Endodermal cell (in vitro differentiated cells): Measurements from ENCODE around the gene ABHD14A. TPM values are rescaled to one million over a fixed set of nuclear protein-coding genes. Genes with fewer than 3 reads are reported as not detected.

Experiments
- DNase-seq: peaks from one replicate; pipeline ENCODE4 v3.0.0-alpha.2; 2017
- H3K27ac ChIP-seq: 2 replicates; pipeline ENCODE4 v1.5.1; 2013; ENCODE audit warnings: mild to moderate bottlenecking, low read depth, low read length, moderate library complexity
- H3K27me3 ChIP-seq: 2 replicates; pipeline ENCODE4 v1.6.1; 2013; ENCODE audit warnings: mild to moderate bottlenecking, low read length, moderate library complexity; ENCODE audit not compliant: insufficient read depth, control insufficient read depth, poor library complexity, severe bottlenecking
- H3K36me3 ChIP-seq: 2 replicates; pipeline ENCODE4 v1.7.0; 2013; ENCODE audit warnings: mild to moderate bottlenecking, low read length, moderate library complexity; ENCODE audit not compliant: control insufficient read depth, insufficient read depth
- H3K4me1 ChIP-seq: one replicate; pipeline ENCODE4 v1.7.0; 2013; ENCODE audit warnings: low read length; ENCODE audit not compliant: control insufficient read depth, insufficient read depth
- H3K4me3 ChIP-seq: 2 replicates; pipeline ENCODE4 v1.5.1; 2013; ENCODE audit warnings: mild to moderate bottlenecking, low read length, moderate library complexity
- H3K9ac ChIP-seq: 2 replicates; pipeline ENCODE4 v1.6.1; 2013; ENCODE audit warnings: mild to moderate bottlenecking, low read length, moderate library complexity; ENCODE audit not compliant: poor library complexity, severe bottlenecking; ENCODE audit errors: extremely low read depth
- H3K9me3 ChIP-seq: 2 replicates; pipeline ENCODE4 v1.6.1; 2013; ENCODE audit warnings: mild to moderate bottlenecking, low read length, moderate library complexity; ENCODE audit not compliant: control insufficient read depth
- H3K27ac Mint-ChIP-seq: 2 replicates; pipeline ENCODE4 v1.8.0; 2020; ENCODE audit warnings: mixed read lengths
- H3K27me3 Mint-ChIP-seq: 2 replicates; pipeline ENCODE4 v1.8.0; 2021; ENCODE audit warnings: mild to moderate bottlenecking, mixed read lengths; ENCODE audit not compliant: insufficient read depth
- H3K36me3 Mint-ChIP-seq: 2 replicates; pipeline ENCODE4 v1.8.0; 2020; ENCODE audit warnings: low read depth, mixed read lengths
- H3K4me1 Mint-ChIP-seq: 2 replicates; pipeline ENCODE4 v1.8.0; 2020; ENCODE audit warnings: mixed read lengths
- H3K4me3 Mint-ChIP-seq: 2 replicates; pipeline ENCODE4 v1.8.0; 2020; ENCODE audit warnings: mild to moderate bottlenecking, moderate library complexity, mixed read lengths
- H3K9me3 Mint-ChIP-seq: 2 replicates; pipeline ENCODE4 v1.8.0; 2020; ENCODE audit warnings: mild to moderate bottlenecking, mixed read lengths
- WGBS, 2 experiments: methylation state at CpG; one replicate each; pipeline versions ENCODE4 v1.1.5 to v1.1.7; 2013; ENCODE audit warnings: missing lambda C conversion rate in 2 of 2, mixed read lengths in 1 of 2; ENCODE audit not compliant: insufficient coverage in 1 of 2, insufficient read length in 1 of 2; 5-methylcytosine and 5-hydroxymethylcytosine counted together
- total RNA-seq, 2 donors: library from RNA; stranded (reverse); fragmentation: NEBNext Ultra II Directional in 1 of 2; extraction: Animal tissue kit (Norgen Biotek cat#: 25700) in 1 of 2; gene quantifications; 2 replicates in 1 of 2; 3 replicates in 1 of 2; pipeline ENCODE4 v1.2.1, GENCODE V29; 2021
- TF ChIP-seq, protein P1 (sequence below): fragments of 200-600 bp; sonication (generic); conservative IDR thresholded peaks from 2 replicates; pipeline ENCODE4 v1.5.0; 2021; ENCODE audit warnings: antibody characterized with exemption, mild to moderate bottlenecking

The ABHD14A gene
- total RNA-seq, 2 donors from 2014 or later = 9.6 to 10.1 TPM

DNA sequence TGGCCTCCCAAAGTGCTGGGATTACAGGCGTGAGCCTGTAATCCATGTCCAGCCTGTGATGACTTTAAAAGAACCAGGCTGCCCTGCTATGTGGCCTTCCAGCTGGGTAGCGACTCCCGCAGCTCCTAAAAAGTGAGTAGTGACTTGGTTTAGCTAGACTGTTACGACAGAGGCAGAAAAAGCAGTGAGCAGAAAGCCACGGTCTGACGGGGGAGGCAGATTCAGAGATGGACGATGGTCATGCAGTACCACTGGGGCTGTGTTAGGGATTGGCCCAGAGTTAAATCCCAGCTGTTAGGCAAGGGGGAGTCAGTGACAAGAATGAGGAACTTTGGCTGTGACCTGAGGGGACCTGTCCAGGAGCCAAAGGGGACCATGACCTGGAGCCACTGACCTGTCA, 23.9 kb downstream of the ABHD14A start:
- no peak overlapping the region for H3K9ac ChIP-seq
- Mint-ChIP-seq H3K4me1 (peaks cover 18% of the 10 kb centered on the region), H3K9me3 (no peaks in the 10 kb centered on the region), H3K4me3 (no peak overlapping the region), H3K36me3 (peaks cover 20% of the 10 kb centered on the region), H3K27ac (no peak overlapping the region), H3K27me3 (peaks cover 12% of the 10 kb centered on the region)
- 88 to 96% methylated on average over 7 of the region's 7 CpGs for WGBS, 2 experiments
- TF ChIP-seq, protein P1, sequence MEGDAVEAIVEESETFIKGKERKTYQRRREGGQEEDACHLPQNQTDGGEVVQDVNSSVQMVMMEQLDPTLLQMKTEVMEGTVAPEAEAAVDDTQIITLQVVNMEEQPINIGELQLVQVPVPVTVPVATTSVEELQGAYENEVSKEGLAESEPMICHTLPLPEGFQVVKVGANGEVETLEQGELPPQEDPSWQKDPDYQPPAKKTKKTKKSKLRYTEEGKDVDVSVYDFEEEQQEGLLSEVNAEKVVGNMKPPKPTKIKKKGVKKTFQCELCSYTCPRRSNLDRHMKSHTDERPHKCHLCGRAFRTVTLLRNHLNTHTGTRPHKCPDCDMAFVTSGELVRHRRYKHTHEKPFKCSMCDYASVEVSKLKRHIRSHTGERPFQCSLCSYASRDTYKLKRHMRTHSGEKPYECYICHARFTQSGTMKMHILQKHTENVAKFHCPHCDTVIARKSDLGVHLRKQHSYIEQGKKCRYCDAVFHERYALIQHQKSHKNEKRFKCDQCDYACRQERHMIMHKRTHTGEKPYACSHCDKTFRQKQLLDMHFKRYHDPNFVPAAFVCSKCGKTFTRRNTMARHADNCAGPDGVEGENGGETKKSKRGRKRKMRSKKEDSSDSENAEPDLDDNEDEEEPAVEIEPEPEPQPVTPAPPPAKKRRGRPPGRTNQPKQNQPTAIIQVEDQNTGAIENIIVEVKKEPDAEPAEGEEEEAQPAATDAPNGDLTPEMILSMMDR = no peak
- H3K9me3 ChIP-seq = no peaks in the 10 kb centered on the region
- no peak overlapping the region for H3K4me3 ChIP-seq
- H3K27me3 ChIP-seq = no peaks in the 10 kb centered on the region
- DNase-seq = no peak
- no peak overlapping the region for H3K27ac ChIP-seq
- peaks cover 14% of the 10 kb centered on the region for H3K36me3 ChIP-seq
- H3K4me1 ChIP-seq = peaks cover 9% of the 10 kb centered on the region

DNA sequence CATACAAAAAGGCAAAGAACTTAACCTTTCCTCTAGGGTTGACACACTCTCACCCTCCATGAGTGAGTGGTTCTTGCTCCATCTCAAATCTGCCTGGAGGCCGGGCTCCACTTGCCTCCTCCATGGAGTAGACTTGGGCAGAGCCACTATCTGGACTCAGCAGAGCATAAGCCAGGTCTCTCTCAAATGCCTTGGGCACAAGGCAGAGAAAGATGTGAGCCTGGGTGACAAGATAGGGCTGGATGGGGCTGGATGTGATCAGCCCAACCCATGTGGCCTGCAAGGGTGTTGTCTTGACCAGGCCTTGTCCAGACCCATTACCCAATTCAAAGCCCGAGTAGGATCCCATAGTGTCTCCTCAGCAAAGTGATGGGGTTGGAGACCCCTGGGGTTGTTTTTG, 25.0 kb downstream of the ABHD14A start:
- H3K36me3 ChIP-seq = peaks cover 4% of the 10 kb centered on the region
- no peaks in the 10 kb centered on the region for H3K9me3 ChIP-seq
- Mint-ChIP-seq H3K36me3 (peaks cover 9% of the 10 kb centered on the region), H3K27ac (no peak overlapping the region), H3K4me1 (peaks cover 13% of the 10 kb centered on the region), H3K9me3 (no peaks in the 10 kb centered on the region), H3K4me3 (no peak overlapping the region), H3K27me3 (peaks cover 12% of the 10 kb centered on the region)
- no peak overlapping the region for H3K9ac ChIP-seq
- WGBS, 2 experiments = 94% methylated on average over 2 of the region's 2 CpGs; no CpG with 5 or more reads in 1 of the 2 experiments
- no peak overlapping the region for H3K27ac ChIP-seq
- H3K4me1 ChIP-seq = peaks cover 6% of the 10 kb centered on the region
- H3K4me3 ChIP-seq = no peak overlapping the region
- DNase-seq = no peak
- H3K27me3 ChIP-seq = no peaks in the 10 kb centered on the region
- TF ChIP-seq, protein P1 = no peak

DNA sequence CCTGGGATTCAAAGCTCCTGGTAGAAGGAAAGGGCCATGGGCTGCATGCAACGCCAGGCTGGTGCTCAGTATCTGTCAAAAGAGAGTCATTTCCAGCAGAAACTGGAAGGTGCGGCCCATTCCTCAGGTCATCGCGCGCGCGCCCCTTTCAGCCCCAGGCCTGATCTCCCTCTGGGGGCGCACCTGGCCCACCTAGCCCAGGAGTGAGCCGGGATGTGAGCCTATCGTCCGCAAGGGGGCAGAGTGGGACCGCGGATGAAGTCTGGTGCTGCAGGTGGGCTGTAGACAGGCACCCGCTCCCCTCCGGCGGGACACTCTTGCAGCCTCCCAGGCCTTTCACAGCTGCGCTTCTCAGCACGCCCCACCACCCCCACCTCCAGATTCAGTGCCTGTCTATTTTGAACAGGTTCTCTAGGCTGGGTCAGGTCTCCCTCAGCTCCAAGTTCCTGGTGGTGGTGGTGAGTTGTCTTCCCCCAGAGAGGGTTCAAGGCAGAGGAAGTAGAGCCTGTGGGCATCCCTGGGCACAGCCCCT, 26.6 kb downstream of the ABHD14A start:
- Histone ChIP-seq H3K36me3 (no peaks in the 10 kb centered on the region), H3K9ac (no peak overlapping the region), H3K27ac (no peak overlapping the region), H3K9me3 (no peaks in the 10 kb centered on the region), H3K4me1 (peaks cover 12% of the 10 kb centered on the region), H3K27me3 (no peaks in the 10 kb centered on the region), H3K4me3 (no peak overlapping the region)
- Mint-ChIP-seq H3K4me3 (no peak overlapping the region), H3K4me1 (peaks cover 24% of the 10 kb centered on the region), H3K27me3 (peaks cover 12% of the 10 kb centered on the region), H3K27ac (no peak overlapping the region), H3K9me3 (no peaks in the 10 kb centered on the region), H3K36me3 (no peaks in the 10 kb centered on the region)
- DNase-seq = peak; percentile 99
- 6 to 11% methylated on average over 7 to 18 of the region's 18 CpGs for WGBS, 2 experiments
- TF ChIP-seq, protein P1 = peak; percentile 100
